Cerebellar nuclear complex (tissue), 1 donor: ENCODE measurements around the gene MYO3B.
"Not testable (repeated sequence)": the region's sequence is repeated elsewhere in the genome, so short reads cannot be mapped to it uniquely, and the experiment has no call there.

ENCODE experiments used
- DNase-seq, 2 experiments: peaks; one replicate each; lab custom pipeline; 2025; lab: John Stamatoyannopoulos, UW

The MYO3B gene

GRCh38 chr2:170468557-170468956, 290.6 kb downstream of the MYO3B start:
- no peak for DNase-seq

DNA sequence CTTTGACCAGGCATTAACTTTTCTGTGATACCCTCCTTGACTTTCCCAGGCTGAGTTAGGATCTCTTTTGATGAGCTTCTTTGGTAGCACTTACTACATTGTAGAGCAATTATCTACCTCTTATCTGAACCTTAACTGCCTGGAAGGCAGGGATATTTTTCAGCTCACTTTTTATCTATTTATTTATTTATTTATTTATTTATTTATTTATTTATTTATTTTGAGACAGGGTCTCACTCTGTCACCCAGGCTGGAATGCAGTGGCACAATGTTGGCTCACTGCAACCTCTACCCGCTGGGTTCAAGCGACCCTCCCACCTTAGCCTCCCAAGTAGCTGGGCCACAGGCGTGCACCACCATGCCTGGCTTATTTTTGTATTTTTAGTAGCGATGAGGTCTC, 294.6 kb downstream of the MYO3B start:
- not testable (repeated sequence) for DNase-seq

DNA sequence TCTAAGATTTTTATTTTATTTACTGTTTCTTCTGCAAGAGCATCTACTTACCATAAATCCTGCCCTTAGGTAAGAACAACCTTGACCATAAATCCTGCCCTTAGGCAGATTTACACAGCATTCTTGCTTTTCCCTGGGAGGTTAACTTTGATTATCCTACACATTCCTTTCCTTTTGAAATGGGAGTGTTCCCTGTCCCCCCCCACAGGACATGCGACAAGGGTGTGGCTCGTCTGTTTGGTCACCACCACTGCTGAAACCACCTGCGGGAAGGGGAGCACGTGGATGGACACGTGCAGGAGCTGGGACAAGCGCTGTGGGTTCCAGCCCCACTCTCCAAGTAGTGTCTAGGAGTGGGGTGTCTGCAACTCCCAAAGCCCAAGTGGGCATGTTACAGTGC, 297.9 kb downstream of the MYO3B start:
- no peak for DNase-seq

- DNase-seq: no peak
Measured at GRCh38 chr2:170477630-170478029, 299.7 kb downstream of the MYO3B start.

- DNase-seq: no peak
Measured at GRCh38 chr2:170481201-170481600, 303.3 kb downstream of the MYO3B start.

DNA sequence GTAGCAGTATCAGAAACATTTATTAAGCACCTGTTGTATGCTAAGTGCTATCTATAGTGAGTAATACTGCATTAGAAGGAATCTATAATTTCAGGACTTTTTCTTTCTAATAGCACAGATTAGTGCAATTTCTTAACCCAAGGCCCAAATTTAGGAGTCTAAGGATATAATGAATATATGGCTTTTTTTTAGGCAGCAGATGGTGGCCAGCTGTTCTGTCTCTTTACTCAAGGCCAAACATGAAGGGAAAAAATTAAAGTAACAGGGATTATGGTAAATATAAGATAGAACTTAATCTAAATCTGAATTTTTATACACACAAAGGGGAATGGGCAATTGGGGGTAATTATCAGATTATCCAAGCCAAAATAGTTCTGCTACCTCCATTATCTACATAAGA, 306.6 kb downstream of the MYO3B start:
- no peak for DNase-seq

GRCh38 chr2:170485254-170486026, 307.5 kb downstream of the MYO3B start:
- DNase-seq: no peak

- DNase-seq: no peak
Measured at GRCh38 chr2:170486730-170487129, 308.8 kb downstream of the MYO3B start.

DNA sequence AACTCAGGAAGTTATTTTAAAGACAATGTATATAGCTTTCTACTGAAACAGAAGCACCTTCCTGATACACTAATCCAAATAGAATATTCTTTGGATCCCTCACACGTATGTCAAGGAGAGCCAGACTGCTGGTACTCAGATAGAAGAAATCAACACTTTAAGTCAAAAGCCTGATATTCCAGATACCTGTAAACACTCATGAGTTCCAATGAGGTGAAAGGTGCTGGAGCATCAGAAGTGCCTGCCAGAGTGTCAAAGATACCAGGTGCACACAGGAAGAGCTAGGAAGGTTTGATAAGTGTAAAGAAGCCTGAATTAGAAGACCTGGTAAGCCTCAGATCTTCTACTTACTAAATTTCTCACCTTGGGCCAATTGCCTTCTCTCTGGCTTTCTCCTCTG, 310.9 kb downstream of the MYO3B start:
- no peak for DNase-seq

DNA sequence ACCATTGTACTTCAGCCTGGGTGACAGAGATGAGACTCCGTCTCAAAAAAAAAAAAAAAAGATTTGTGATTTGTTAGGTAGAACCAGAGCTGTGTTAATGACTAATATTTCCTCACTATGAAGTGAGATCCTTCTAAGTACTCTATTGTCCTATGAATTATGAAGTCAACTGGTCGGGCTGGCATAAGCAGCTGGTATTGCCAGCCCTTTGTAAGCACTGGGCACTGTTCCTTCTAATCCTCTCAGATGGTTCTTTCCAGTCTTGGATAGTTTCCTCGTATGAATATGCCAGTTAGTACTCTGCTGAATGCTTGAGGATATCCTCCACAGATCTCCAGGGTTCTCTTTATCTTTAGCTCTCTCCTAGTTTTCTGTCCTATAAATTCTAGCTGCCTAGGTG, 314.1 kb downstream of the MYO3B start:
- no peak for DNase-seq

GRCh38 chr2:170493426-170494097, 315.6 kb downstream of the MYO3B start:
- DNase-seq: no peak

DNA sequence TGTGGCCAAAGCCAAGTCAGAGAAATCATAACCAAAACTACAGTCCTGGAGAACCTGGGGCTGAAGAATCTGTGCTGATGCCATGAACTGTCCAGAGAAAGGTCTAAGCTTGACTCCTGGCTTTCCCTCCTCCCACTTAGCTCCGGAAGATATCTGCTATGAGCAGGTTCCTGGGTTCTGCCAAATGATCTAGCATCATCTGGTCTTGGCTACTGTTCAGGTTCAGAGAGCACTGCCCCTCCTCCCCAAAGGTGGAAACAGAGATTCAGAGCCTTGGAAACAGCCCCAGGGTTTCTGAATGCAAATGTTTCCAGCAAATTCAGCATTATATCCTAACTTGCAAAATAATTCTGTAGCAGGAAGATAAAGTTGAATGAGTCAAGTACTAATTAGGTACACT, 317.9 kb downstream of the MYO3B start:
- no peak for DNase-seq

DNA sequence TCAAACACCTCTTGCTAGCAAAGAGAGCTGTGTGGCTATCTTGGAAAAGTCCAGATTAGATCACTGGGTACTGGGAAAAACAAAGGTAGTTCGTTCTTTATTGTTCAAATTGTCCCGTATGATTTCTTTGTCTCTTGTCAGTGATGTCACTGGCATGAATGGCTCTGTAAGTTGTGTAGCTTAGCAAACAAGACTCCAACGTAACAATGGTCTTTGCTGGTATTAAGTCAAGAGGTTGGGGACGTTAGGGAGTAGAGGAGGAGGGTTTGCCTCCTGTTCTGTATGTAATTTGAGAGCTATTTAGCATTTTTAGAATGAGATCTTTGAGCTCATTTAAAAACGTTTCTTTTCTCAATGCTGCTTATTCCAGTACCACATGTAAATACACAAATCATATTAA, 320.7 kb downstream of the MYO3B start:
- DNase-seq: no peak

DNA sequence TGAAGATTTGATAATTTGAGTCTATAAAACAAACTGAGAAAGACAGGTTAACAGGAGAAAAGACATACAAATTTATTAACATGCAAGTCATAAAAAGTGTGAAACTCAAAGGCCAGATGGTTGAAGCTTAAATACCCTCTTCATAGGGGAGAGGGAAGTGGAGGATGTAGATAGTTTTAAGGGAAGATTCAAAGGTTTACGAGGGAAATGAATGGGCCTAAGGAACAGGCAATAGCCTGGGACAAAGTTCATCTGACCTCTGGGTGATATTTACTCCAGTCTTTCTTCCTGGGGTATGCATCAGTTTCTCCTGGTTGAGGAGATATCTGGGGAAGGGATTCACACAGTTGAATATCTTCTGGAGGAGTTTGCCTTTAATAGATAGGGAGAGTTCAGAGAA, 322.2 kb downstream of the MYO3B start:
- no peak for DNase-seq

DNA sequence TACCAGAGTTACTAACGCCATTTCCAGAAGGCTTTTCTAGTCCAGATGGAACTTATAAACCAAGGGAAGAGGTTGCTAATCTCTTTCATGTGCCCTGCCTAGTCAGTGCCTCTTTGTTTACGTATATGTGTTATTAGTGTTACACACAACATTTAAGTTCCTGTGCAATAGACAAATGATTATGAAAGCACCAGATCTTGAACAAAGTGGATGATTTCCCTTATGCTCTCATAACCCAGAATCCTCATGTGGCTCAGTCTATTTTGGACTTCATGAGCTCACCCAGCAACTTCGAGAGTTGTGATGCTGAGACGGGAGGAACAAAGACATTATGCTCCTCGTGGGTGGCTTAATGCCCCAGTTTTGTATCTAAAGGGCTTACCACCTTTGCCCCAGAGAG, 322.8 kb downstream of the MYO3B start:
- no peak for DNase-seq

GRCh38 chr2:170501421-170502043, 323.6 kb downstream of the MYO3B start:
- DNase-seq: no peak

DNA sequence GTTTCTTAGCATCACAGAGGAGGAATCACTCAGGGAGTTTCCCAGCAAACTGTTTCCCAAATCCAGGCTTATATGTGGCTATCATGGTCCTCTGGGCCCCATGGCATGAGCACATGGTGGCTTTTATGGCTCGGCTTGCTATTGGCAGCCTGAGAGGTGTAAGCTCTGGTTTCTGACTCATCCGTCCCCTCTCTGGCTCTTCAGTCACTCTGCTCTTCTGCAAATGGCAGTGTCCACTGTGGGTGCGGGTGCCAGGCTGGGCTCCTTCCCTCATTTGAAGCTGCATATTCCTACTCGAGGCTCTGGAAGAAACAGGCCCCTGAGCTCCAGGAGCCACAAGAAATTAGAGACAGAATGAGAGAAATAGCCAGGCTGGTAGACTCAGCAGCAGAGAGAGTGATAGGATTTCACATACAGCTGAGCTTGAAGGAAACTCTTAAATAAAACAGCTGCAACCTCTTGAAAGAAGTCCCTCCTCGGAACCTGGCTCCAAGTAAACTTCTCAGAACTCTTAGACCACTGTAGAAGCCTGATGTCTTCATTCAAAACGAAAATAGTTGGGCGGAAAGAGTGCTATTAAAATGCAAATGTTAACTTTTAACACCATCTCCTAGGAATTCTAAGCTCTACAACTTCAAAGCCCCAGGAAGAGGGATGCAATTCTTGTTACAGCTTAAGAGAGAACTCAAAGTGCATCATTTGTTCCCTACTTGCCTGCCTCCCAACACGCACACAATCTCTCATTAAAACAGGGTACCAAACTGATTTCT, 324.6 kb downstream of the MYO3B start:
- no peak for DNase-seq

- DNase-seq: no peak
Measured at GRCh38 chr2:170503563-170503962, 325.6 kb downstream of the MYO3B start.

DNA sequence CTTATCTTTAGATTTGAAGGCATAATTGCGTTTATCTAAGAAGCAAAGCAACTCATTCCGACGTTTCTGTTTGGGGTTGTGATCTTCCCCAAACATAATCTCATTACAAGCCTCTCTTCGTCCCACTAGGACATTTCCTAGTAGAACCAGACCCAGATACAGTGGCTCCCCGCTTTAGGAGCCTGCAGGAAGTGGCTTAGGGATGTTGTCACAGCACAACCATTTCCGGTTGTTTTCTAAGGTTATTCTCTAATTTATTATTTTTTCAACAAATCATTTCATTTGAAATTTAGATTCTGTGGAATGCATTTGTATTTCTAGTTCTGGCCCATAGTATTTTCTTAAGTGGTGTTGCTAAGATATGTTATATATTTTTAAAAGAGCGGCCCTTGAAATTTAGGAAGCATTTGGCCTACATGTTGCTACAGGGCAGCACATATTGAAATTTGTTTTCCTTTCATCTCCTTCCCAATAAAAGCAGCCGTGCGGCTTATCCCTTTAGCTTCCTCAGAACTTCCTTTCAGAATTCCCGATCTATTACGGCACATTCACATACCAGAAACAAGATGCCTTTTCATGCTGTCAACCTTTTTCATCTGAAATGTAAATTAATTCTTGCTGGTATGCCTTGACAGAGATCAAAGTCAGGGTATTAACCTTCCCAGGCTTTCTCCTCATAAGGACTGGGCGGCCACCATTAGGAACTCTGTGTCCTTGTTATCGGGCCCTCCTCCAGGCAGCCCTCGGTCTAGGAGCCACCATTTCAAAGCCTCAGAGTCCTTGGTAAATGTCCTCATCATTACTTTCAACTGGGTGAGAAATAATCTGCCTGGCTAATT, 326.2 kb downstream of the MYO3B start:
- DNase-seq: no peak

DNA sequence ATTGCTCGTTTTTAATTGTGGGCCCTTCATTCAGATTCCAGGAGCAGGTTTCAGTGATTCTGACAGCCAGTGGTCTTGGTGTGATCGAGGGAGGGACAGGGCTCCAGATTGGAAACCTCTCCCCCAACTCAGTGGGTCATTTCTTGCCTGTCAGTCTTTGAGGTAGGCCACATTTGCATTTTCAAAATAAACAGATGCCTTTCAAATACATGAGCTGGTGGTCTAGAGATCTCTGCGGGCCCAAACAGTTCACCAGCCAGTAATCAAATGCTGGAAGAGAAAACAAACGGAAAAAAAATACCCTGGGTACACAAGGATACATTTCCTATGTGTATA, 326.8 kb downstream of the MYO3B start:
- DNase-seq: no peak

DNA sequence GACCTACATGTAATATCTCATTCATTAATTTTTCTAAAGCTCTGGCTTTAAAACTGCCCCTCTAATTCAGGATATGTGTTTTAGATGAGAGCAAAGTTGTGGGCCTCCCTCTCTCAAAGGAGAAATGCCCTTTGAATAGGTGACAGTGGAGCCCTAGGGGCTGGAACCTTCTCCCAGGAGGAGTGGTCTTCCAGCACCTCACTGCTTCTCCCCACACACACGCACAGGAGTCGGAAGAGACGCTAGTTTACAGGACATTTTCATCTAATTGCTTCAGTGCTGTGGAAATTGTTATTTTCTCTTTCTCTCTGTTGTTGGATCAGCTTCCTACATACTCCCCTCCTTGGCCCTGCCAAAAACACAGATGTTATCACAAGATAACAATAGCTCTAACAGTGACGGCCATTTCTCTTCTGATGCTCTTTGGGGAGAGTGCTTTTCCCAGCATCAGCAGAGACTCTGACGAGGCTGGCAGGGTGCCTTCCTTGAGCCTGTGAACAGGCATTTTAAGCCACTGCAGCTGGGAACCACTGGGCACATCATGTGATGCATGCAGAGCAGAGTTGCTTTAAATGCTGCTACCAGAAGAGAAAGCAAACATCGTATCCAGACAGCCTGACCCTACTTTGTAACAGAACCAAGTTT, 327.8 kb downstream of the MYO3B start:
- DNase-seq: no peak
